Activated CD8-positive, alpha-beta memory T cell treated with anti-CD3 and anti-CD28 coated beads, Interleukin-2, amount 50 U/mL, for 1 hour (primary cell): ENCODE measurements around the gene CHN2.
"Not testable (repeated sequence)": the region's sequence is repeated elsewhere in the genome, so short reads cannot be mapped to it uniquely, and the experiment has no call there.

ENCODE experiments used
- DNase-seq: peaks from one replicate; pipeline ENCODE4 v3.0.0-alpha.2; 2020; ENCODE audit errors: extremely low read depth

CHN2 gene

GRCh38 chr7:29488977-29489376 is 294.4 kb downstream of the CHN2 start:
- DNase-seq: no peak

DNA sequence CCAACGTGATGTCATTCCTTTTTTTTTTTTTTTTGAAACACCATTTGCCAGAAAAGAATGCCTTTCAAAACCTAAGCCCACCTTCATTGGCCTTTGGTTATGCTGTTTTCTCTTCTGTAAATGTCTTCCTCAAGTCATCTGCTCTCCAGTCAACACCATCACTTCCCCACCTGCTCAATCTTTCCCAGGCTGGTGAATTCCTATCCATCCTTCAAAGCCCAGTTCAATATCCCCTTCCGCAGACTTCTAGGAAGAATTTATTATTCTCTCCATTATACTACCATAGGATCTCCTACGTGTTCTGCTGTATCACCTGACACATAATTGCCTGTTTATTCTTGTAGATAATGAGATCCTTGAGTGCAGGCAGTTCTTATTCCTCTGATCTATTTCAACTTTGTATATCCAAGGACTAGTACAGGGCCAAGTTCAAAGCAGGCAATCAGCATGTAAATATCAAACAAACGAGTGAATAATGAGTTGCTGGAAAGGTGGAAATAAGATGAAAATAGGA is 295.6 kb downstream of the CHN2 start:
- DNase-seq: no peak

DNA sequence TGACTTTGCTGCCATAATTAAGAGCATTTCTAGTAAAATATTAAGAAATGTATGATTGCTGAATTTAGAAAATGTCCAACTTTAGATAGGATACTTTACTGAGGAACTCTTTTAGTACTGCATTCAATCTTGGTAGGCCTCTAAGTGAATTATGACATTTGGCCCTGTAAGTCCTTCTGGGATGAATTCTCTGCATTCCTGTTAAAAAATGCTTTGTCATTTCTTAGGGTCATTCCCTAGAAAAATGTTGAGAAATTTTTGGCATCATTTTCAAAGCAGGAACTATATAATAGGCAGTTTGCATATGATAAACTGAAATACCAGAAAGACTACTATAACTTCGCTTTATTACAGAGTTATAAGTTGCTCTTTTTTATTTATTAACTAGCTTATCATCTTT is 299.8 kb downstream of the CHN2 start:
- DNase-seq: no peak

DNA sequence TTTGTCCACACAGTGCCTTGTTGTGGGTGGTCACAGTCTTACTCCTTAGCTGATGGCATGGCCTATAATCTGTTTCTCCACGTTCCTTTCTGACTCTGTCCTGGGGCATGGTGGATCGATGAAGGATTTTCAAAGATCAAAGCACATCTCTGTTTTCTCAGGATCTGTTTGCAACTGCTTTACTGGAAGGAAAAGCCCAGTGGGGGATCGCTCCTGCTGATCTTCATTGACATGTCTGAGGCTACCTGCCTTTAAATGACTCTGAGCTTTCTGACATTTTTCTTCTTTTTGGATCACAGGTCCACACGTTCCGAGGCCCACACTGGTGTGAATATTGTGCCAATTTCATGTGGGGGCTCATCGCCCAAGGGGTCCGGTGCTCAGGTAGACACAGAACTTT is 301.1 kb downstream of the CHN2 start:
- DNase-seq: no peak

DNA sequence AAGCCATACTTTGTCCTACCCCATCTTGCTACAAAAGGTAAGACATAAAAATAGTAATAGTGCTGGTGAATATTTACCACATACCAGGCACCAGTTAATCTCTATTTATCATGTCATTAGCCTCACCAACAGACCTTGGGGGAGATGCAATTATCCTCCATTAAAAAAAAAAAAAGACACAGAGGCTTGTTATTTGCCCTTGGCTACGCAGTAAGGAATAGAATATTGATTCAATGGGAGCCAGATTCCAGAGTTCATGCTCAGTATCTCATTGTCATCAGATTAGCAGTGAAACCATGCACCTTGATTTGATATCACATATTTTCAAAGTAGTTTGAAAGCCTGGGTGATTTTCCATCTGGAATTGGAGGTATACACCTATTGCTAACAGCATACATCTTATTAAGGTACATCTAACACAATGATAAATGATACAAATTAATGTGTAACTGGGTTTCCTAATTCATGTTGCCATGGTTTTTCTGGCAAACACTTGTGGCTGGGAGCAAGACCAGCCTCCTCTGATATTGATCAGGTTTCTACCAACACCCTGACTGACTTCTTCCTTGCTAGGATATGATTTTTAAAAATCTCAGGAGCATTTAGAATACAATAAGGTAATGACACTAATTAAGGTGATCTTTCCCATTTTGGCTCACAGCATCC is 301.9 kb downstream of the CHN2 start:
- DNase-seq: no peak

GRCh38 chr7:29499932-29500331 is 305.4 kb downstream of the CHN2 start:
- DNase-seq: no peak

- DNase-seq: no peak
Observed at GRCh38 chr7:29500719-29501118, 306.1 kb downstream of the CHN2 start.

DNA sequence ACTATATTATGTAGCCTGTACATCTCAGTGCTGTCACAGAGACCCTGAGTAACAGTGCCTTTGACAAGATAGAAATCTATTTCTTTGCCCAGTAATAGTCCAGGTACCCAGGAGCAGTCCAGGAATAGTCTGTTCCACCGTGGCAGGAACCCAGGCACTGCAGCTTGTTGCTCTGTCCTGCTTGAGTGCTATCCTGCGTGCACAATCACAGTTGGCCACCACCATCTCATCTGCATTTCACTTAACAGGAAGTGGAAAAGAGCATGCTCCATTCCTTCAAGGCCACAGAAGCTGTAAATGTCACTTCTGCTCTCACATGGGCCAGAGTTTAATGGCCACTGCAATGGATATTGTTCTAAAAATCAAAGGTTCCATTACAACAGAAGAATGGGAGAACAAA is 307.6 kb downstream of the CHN2 start:
- no peak for DNase-seq

DNA sequence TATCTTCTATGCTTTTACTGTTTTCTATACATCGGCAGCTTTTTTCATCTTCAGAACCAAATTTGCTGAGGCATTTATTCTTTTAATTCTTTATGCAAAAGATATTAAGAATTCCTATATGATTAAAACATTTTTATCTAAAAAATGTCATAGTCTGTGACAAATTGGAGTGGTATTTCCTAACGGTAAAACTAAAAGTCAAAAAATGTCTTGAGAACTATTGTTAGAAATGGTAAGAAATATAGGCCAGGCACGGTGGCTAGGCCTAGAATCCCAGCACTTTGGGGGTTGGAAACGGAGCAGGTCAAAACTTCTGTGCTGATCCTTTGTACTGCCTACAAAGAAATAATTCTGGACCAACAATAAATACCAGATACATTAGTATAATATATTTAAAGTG is 311.4 kb downstream of the CHN2 start:
- no peak for DNase-seq

DNA sequence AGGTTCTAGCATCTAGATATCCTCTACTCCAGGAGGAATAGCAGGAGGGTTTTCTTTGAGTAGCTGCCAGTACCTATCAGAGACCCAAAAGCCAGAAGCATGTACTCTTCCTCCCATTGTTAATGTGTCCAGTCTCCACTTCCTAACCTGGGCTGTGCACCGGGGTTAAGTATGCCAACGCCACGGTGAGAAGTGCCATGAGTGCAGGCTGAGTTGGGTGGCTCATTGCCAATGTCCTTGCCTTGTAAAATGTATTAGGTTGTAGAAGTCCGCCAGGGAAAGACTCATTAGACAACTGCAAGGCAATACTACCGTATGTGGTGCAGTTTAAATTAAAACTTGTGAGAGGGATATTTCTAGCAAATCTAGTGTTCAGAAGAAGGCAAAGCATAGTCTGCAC is 314.0 kb downstream of the CHN2 start:
- DNase-seq: no peak

DNA sequence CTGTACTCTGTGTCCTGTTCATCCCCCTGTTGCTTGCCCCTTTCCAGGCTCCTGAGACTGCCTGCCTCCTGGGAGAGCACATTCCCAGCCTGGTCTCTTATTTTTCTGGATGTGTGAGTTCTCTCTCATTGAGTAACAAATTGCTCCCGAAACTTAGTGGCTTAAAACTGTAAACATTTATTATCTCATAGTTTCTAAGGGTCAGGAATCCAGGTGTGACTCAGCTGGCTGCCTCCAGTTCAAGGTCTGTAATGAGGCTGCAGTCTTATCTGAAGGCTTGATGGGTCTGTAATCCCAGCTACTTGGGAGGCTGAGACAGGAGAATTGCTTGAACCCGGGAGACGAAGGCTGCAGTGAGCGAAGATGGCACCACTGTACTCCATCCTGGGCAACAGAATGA is 315.5 kb downstream of the CHN2 start:
- no peak for DNase-seq

- no peak for DNase-seq
Observed at GRCh38 chr7:29511337-29511736, 316.8 kb downstream of the CHN2 start.

- DNase-seq: no peak
Observed at GRCh38 chr7:29511851-29512250, 317.3 kb downstream of the CHN2 start.

DNA sequence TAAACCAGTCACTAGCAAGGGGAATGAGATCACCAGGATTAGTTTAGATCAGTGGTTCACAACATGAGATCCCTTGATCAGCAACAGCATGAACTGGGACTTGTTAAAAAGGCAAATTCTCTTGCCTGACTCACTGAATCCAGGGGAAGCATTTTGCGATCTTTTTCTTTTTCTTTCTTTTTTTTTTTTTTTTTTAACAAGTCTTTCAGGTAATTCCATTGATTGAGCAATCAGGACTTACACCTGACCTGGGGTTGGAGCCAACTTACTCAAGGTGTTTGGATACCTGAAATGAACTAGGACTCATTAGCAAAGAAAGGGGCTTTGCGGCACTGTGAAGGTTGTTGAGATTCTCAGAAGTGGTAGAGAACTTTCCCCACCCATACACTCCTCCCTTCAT is 321.9 kb downstream of the CHN2 start:
- no peak for DNase-seq

- no peak for DNase-seq
Observed at GRCh38 chr7:29518616-29519015, 324.0 kb downstream of the CHN2 start.

GRCh38 chr7:29523728-29524127 is 329.2 kb downstream of the CHN2 start:
- no peak for DNase-seq

DNA sequence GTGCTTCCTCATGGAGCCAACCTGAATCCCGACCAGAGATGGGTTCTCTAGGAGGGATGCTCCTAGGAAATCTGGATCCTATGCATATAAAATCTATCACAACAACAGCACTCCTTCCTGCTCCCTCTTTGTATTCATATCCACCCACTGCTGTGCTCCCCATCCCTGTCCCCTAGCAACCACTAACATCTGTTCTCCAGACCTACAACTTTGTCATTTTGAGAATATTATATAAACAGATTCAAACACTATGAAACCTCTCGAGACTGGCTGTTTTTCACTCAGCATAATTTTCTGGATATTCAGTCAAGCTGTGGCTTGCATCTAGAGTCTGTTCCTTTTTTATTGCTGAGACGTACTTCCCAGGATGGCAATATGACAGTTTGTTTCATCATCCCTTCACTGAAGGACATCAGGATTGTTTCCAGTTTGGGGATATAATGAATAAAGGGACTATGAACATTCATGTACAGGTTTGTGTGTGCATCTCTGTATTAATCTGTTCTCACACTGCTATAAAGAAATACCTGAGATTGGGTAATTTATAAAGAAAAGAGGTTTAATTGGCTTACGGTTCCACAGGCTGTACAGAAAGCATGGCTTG is 333.0 kb downstream of the CHN2 start:
- no peak for DNase-seq

- DNase-seq: not testable (repeated sequence)
Observed at GRCh38 chr7:29528526-29528925, 334.0 kb downstream of the CHN2 start.
